NOMO-1 treated with DMSO at 0.1 percent for 48 hours (cell line): ENCODE measurements around the gene LPCAT2.

ENCODE experiments used
- DNase-seq: peaks from one replicate; lab custom pipeline; 2025; ENCODE audit not compliant: unreplicated experiment; lab: John Stamatoyannopoulos, UW

Gene LPCAT2

DNA sequence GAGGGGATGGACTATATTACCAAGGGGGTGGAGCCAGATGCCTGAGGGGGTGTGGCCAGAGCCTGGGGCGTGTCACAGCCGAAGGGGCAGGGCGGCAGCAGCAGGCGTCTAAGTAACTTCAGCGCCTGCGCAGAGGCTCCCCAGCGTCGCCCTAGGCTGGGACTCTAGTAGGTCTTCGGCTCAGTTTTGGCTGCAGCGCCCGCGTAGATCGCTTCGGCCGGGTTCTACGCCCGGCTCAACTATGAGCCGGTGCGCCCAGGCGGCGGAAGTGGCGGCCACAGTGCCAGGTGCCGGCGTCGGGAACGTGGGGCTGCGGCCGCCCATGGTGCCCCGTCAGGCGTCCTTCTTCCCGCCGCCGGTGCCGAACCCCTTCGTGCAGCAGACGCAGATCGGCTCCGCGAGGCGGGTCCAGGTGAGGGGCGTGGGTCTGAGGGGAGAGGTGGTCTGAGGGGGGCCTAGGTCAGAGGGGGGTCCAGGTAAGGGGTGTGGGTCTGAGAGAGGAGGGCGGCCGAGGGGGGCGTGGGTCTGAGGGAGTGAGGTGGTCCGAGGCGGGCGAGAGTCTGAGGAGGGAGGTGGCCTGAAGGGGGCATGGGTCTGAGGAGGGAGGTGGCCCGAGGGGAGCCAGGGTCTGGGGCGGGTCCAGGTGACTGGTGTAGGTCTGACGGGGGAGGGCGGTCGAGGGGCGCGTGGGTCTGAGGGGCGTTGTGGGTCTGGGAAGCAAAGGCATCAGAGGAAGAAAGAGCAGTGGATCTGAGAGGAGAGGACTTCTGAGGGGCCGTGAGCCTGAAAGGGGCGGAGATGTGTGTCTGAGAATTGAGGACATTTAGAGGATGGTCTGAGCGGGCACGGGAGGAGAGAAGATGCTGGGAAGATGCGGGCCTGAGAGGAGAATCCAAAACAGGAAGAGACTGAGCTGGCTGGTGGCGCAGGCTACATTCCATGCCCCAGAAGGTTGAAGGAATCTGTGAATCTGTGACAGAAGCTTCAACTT, at the start of gene LPCAT2:
Gene LPCAT2 (plus strand): TSS at position 132 of the 991 bp plus-strand sequence. CDS start 110 bp downstream, at position 242.
- DNase-seq: peak; percentile 85

DNA sequence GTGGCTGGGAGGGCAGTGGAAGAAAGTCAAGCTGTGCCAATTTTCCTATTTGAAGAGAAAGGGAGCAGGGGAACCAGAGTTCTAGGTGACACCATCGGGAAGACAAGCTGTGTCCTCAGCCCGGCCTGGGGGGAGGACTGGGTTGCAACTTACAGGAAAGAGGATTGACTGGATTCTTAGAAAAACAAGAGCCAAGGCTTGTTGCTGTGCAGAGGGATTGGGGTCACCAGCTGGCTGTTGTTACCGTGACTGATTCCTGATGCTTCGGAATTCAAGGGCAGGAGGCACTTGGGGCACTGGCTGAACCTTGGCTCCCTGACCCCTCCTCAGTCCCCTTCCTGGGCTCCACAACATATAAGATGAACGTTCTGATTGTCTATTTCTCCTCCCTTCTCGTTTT, 46.6 kb upstream of the LPCAT2 start:
- no peak for DNase-seq

DNA sequence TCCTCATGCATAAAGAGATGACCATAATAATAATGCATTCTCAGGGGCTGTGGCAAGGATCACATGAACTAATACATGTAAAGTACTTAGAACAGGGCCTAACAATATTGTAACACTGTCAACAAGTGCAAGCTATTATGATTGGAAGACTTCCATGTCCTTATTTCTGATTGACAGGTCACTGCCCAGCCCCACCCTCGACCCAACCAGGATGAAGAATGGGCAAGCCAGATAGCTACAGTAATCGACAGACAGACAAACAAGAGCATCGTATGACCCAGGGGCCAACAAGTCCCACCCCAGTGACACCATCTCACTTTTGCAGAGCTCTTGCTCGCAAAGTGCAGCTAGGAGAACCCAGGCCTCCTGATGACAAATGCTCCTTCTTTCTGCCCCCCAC, 44.5 kb upstream of the LPCAT2 start:
- DNase-seq: no peak

- peak; percentile 74 for DNase-seq
These were observed 43.6 kb upstream of the LPCAT2 start for GRCh38 chr16:55465077-55465896.

- DNase-seq: no peak
These were observed 42.7 kb upstream of the LPCAT2 start for GRCh38 chr16:55466209-55466608.

DNA sequence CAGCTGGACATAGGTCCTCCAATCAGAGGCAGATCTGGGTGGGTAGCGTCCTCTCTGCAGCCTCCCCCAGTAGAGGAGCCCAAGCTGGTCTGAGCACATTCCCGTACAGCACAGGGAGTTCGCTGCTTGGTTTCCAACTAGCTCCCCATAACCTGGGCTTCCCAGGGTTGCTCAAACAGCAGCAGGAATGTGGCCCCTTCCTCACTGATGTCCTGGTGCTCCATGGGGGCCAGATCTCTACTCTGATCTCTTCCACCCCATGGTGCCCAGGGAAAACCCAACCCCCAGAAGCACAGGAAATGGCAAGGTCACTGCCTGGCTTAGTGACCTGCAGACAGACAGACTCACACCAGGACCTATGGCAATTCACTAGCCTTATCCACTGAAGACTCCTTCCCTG, 41.0 kb upstream of the LPCAT2 start:
- no peak for DNase-seq

DNA sequence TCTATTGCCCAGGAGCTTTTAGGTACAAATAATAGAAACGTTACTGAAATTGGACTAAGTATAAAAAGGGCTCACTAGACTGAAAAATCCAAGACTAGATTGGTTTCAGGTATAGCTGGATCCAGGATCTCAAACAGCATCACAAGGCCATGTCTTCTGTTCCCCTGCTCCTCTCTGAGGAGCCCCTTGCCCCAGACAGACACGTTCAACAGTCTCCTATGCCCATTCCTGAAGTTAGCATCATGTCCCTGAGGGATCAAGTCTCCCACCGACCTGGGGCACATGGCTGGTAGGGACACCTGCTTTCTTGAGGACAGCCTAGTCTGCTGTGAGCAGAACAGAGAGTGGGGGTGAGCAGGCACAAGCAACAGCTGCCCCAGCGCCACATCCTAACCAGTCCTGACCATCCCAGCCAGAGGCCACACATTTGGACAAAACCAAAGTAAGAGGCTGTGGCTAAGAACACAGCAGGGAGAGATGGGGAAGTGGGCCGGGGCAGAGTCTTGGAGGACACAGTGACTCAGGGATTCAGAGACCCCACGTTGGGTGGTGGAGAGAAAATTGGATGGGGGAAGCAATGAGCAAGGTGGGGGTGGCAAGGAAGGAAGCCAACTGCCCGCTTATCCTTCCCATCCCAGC, 40.4 kb upstream of the LPCAT2 start:
- DNase-seq: no peak

- no peak for DNase-seq
These were observed 38.9 kb upstream of the LPCAT2 start for GRCh38 chr16:55469821-55470532.

DNA sequence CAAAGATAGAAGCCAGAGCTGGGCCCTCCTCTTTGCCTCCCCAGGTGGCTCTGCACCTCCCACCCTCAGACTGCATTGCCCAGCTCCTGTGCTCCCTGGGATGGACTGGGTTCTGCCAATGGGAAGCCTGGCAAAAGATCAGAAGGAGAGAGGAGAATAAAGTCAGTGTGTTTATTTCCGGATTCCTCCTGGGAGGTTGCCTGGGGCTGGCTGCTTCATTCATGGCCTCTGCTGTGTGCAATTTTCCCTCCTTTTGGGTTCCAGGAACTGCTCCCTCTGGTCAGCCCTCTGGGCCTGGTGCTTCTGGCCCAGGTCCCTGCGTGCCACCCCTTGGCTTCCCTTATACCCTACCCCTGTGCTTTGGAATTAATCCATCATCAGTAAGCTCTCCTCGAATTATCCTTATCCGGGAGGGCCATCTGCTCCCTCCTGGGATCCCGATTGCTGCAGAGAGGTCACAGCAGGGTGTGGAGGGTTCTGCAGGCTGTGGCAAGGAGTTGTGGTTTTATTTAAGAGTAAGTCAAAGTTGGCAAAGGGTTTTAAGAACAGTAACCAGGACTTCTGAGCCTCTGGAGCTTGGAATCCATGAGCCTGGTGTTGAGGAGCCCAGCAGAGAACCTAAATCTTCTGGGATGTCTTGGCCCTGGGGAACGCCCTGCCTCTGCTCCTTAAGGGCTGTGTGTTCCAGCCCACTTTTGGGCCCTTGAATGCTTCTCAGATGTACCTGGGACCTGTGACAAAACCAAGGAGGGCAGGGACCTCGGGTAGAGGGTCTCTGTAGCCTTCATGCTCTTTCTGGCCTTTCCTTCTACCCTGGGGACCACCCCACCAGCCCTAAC, 38.1 kb upstream of the LPCAT2 start:
- no peak for DNase-seq

DNA sequence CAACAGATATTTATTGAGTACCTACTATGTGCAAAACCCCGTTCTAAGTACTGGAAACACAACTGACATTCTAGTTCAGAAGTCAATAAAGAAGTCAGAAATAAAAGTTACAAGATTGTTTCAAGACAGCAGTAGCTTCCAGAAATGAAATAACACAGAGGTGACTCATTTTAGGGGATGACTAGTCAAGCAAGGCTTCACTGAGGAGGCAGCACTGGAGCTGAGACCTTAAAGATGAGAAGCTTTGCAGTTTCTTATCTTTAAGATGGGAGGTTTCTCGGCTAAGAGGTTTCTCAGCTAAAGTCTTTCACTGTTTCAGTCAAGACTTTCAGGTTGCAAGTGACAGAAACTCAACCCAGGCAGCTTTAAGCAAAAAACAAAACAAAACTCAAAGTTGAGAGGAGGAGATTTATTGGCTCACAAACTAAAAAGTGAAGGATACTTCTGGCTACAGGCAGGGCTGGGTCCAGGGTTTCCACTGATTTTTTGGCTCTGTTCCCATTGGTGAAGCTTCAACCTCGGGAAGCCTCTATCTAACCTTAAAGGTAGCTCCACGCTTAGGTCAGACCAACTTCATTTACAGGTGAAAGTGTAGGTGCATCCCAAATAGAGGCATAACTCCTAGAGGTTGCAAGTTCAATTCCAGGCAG, 37.3 kb upstream of the LPCAT2 start:
- DNase-seq: no peak

GRCh38 chr16:55473587-55473986, 35.3 kb upstream of the LPCAT2 start:
- DNase-seq: no peak

DNA sequence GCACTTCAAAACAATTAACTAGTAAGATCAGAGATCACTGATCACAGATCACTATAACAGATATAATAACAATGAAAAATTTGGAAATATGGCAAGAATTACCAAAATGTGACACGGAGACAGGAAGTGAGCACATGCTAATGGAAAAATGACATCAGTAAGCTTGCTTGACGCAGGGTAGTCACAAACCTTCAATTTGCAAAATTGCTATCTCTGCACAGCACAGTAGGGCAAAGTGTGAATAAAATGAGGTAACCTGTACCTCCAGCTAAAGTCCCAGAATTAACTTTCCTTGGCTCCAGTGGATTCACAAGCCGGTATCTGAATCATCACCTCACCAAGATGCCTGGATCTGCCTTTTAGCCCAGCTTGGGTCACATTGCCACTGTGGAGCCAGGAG, 34.1 kb upstream of the LPCAT2 start:
- DNase-seq: no peak

DNA sequence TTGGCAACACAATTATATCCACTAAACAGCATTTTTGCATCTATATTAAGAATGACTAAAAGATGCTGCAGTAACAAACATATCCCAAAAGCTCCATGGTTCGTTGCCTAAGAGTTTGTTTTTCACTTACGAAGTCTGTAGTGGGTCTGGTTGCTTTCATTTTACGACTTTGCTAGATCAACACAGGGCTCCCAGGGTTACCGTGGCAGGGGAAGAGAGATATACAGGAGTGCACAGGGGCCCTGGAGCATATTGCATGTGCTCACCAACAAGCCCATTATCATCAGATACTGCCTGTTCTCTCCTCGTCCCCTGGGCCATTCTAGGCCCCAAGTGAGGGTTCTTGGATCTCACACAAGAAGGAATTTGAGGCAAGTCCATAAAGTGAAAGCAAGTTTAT, 33.0 kb upstream of the LPCAT2 start:
- DNase-seq: no peak

- no peak for DNase-seq
These were observed 32.0 kb upstream of the LPCAT2 start for GRCh38 chr16:55476625-55477533.

DNA sequence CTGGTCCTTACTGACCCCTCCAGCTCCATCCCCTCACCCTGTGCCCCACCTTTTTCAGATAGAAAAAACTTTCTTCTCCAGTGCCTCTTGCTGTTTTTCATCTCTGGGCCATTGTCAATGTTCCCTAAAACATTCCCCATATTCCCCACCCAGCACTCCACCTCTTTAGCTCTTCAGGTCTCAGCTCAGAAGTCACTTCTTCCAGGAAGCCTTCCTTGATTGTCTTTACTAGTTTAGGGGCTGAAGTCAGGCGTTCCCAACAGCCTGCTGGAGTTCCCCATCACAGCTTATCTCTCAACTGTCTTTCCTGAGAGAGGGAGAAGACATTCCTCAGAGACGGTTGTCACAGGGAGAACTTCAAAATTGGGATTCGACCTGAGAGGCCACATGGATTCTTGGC, 31.1 kb upstream of the LPCAT2 start:
- DNase-seq: no peak

- no peak for DNase-seq
These were observed 29.9 kb upstream of the LPCAT2 start, which contains the start of gene MMP2 for GRCh38 chr16:55478827-55479429. TSS of gene MMP2 (plus strand) at chr16:55479198. CDS start at chr16:55479480, 282 bp downstream.

- DNase-seq: no peak
These were observed 29.3 kb upstream of the LPCAT2 start for GRCh38 chr16:55479430-55480140.
